Activated naive CD4-positive, alpha-beta T cell treated with Interleukin-2 at 50 U/mL for 16 hours (primary cell): ENCODE results near the gene SRCIN1.
"Not testable (repeated sequence)": the region's sequence is repeated elsewhere in the genome, so short reads cannot be mapped to it uniquely, and the experiment has no call there.

Source experiments
- DNase-seq: peaks from one replicate; pipeline ENCODE4 v3.0.0-alpha.2; 2020

Gene SRCIN1, protein sequence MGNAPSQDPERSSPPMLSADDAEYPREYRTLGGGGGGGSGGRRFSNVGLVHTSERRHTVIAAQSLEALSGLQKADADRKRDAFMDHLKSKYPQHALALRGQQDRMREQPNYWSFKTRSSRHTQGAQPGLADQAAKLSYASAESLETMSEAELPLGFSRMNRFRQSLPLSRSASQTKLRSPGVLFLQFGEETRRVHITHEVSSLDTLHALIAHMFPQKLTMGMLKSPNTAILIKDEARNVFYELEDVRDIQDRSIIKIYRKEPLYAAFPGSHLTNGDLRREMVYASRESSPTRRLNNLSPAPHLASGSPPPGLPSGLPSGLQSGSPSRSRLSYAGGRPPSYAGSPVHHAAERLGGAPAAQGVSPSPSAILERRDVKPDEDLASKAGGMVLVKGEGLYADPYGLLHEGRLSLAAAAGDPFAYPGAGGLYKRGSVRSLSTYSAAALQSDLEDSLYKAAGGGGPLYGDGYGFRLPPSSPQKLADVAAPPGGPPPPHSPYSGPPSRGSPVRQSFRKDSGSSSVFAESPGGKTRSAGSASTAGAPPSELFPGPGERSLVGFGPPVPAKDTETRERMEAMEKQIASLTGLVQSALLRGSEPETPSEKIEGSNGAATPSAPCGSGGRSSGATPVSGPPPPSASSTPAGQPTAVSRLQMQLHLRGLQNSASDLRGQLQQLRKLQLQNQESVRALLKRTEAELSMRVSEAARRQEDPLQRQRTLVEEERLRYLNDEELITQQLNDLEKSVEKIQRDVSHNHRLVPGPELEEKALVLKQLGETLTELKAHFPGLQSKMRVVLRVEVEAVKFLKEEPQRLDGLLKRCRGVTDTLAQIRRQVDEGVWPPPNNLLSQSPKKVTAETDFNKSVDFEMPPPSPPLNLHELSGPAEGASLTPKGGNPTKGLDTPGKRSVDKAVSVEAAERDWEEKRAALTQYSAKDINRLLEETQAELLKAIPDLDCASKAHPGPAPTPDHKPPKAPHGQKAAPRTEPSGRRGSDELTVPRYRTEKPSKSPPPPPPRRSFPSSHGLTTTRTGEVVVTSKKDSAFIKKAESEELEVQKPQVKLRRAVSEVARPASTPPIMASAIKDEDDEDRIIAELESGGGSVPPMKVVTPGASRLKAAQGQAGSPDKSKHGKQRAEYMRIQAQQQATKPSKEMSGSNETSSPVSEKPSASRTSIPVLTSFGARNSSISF

DNA sequence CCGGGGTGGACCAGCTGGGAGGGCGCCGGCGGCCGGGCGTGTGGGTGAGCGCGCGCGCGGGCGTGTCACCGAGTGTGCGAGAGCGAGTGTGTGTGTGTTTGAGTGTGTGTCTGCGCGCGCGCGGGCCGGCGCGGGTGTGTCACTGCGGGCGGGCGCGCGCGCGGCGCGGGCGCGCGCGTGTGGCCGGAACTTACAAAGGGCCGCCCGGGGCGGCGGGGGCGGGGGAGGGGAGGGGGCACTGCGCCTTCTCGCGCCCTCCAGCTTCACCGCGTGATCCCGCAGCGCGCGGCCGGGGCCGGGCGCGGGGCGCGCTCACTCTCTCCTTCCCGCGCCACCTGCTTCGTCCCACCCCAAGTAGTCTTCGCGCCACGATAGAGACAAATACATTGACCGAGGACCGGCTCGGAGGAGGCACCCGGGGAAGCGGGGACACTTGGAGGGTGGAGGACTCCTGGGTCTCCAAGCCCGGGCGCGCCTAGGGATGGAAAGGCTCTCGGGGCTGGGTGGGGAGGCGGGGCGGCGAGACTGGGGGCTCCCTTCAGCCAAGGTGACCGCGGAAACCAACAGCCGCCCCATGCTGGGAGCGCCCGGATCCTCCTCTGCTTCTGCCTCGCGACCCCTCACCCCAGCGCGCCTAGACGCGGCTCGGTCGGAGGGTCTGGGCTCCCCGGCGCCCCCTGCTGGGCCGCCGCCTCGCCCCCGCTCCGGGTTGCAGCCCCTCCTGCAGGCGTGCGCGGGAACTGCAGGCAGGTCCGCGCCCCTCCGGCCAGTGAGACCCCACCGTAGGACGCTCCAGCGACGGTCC, at the start of gene SRCIN1:
Gene SRCIN1 (minus strand): TSS at position 112 of the 805 bp plus-strand sequence. CDS start 247 bp downstream, outside the sequence.
- DNase-seq, result peak; percentile 49

DNA sequence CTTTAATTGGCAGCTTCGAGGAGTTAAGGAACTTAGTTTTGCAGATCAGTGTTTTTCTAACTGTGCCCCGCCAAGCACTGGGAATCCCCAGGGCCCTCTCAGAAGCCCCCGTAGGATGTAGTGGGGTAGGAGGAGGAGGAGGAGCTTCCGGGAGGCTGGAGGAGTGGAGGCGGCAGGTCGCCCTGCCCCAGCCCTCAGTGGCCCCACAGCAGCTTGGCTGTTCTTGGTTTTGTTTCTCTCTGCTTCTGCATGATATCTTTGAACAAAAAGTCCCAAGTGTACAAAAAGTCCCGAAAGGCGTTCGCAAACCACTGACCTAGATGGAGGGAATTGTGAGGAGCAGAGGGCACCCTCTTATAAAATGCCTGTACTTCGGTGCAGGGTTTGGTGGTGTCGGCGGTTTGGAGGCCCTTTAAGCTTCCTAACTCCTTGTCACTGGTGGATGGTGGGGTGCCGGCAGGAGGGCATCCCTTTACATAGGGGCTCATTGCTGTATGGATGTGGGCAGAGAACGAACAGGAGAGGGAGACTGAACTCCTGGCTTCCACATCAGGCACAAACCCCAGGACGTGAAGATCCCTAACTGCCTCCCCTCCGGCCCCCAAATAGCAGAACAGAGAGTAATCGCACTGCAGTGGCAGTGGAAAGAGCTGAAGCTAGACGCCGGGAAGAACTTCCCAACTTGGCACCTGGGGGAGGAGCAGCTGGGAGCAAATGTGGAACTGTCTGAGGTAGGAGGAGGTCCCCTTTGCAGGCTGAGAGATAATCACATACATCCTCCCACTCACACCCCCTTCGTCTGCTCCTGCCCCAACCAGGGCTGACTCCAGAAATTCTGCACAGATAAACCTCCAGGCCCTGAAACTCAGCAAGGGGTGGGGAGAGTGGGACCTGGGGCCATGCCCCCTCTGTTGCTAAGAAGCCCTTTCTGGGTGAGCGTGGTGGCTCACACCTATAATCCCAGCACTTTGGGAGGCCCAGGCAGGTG, 49.0 kb upstream of the SRCIN1 start:
- DNase-seq, result no peak

DNA sequence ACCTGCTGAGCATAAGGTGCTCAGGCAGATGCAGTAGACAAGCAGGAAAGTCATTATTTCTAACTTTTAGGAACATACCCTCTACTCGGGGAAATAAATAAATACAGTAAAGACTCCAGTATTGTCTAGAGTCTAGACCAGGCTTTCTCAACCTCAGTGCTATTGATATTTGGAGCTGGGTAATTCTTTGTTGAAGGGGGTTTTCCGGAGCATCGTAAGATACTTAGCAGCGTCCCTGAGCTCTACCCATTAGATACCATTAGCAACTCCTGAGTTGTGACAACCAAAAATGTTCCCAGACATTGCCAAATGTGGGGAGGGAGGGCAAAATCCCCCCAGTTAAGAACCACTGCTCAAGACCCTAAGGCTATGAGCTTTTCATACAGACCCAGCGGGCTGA, 47.9 kb upstream of the SRCIN1 start:
- DNase-seq, result no peak

GRCh38 chr17:38653230-38653629, 47.5 kb upstream of the SRCIN1 start:
- no peak for DNase-seq

GRCh38 chr17:38650653-38651173, 45.0 kb upstream of the SRCIN1 start:
- DNase-seq, result not testable (repeated sequence)

- DNase-seq, result no peak
These were observed 32.2 kb upstream of the SRCIN1 start for GRCh38 chr17:38637951-38638350.

DNA sequence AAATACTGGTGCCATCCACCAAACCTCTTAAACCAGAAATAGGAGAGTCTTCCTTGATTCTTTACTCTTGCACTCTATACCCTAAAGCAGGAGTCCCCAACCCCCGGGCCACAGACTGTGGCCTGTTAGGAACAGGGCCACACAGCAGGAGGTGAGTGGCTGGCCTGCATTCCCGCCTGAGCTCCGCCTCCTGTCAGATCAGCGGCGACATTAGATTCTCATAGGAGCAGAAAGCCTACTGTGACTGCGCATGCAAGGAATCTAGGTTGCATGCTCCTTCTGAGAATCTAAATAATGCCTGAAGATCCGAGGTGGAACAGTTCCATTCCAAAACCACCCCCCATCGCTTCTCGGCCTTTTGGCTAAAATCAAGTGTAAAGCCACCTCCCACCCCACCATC, 30.3 kb upstream of the SRCIN1 start:
- DNase-seq, result no peak

DNA sequence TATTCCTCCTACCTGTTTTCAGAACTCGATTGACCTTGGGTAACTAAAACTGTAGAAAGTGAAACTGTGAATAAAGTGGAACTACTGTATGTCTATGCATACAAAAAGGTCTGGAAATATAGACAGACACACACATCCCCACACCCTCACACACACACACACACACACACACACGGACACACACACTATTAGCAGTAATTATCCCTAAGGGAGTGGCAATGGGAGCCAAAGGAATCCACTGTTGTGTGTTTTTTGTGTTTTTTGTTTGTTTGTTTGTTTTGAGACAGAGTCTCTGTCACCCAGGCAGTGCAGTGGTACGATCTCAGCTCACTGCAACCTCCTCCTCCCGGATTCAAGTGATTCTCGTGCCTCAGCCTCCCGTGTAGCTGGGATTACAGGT, 26.6 kb upstream of the SRCIN1 start:
- no peak for DNase-seq

GRCh38 chr17:38628441-38628840, 22.7 kb upstream of the SRCIN1 start:
- no peak for DNase-seq

GRCh38 chr17:38627957-38628356, 22.2 kb upstream of the SRCIN1 start:
- no peak for DNase-seq

GRCh38 chr17:38626606-38627226, 21.0 kb upstream of the SRCIN1 start:
- not testable (repeated sequence) for DNase-seq

- DNase-seq, result no peak
These were observed 19.7 kb upstream of the SRCIN1 start for GRCh38 chr17:38625482-38625881.

DNA sequence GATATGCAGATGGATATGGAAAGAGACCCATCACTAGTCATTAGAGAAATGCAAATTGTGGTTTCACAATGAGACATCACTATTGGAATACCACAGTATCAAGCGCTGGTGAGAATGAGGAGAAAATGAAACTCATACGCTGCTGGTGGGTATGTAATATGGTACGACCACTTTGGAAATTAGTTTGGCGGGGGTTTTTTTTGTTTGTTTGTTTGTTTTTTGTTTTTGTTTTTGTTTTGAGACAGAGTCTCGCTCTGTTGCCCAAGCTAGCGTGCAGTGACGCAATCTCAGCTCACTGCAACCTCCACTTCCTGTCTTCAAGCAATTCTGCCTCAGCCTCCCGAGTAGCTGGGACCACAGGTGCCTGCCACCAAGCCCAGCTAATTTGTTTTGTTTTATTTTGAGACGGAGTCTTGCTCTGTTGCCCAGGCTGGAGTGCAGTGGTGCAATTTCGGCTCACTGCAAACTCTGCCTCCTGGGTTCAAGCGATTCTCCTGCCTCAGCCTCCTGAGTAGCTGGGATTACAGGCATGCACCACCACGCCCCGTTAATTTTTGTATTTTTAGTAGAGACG, 19.1 kb upstream of the SRCIN1 start:
- DNase-seq, result peak; percentile 15

GRCh38 chr17:38621538-38621937, 15.8 kb upstream of the SRCIN1 start:
- no peak for DNase-seq

DNA sequence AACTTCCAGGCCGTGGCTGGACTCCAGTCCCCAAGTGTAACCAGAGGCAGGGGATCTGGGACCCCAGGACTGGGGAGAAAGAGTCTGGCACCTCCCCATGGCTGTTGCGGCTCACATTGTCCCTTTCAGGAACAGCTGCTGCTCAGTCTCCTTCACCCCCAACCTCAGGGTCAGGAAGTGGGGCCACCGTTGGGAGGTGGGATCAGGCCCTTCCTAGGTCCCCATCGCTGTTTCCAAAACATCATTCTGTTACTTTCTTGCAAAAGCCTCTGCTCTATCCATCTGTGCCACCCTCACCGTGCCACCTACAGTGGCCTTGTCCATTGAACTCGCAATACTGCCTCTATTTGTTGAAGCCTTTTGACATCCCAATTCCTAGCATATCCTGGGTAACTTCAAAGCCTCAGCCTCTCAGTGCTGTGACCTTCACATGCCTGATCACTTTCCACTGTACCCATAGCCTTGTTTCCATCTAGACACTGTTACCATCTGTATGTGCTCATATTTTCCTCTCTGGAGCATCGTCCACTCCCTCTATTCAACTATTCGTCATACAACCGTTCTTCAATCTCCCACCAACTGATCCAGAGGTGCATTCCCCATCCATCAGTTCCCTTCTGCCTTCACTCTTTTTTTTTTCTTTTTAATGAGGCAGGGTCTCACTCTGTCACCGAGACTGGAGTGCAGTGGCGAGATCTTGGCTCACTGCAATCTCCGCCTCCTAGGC, 15.0 kb upstream of the SRCIN1 start:
- DNase-seq, result no peak

DNA sequence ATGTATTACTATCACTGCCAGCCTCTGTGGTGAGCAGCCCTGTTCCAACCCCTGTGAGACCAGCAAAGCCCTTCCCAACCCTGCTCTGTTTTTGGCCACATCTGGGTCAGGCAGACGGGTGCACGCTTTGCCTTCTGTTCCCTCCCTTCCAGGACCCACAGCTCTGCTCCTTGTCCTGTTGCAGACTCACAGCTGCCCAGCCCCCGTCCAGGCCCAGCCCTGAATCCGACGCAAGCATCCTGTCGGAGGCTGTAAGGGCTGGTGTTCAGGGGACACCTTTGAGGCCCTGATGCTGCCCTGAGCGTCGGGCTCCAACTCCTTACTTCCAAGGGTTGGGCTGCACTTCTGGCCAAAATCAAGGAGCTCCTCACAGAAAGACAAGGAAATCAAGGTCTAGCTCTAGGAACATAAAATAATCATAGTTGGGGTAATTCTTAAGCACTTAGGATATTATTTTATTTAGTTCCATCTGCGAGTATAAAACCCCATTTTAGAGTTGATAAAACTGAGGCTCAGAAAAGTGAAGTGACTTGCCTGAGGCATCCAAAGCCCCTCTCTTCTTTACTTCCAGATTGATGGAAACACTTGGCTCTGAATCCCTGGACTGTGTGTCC, 14.3 kb upstream of the SRCIN1 start:
- DNase-seq, result no peak

GRCh38 chr17:38619451-38619795, 13.7 kb upstream of the SRCIN1 start:
- no peak for DNase-seq

- no peak for DNase-seq
These were observed 12.4 kb upstream of the SRCIN1 start for GRCh38 chr17:38617967-38618760.
